Measurements from ENCODE around the gene SLC38A8. TPM values are rescaled to one million over a fixed set of nuclear protein-coding genes. Genes with fewer than 3 reads are reported as not detected.

Gene SLC38A8
- total and polyA plus RNA-seq, 3 donors from 2014 or later, result 0.33 to 0.43 (median 0.39) TPM

GRCh38 chr16:84087466-84088151 lies 45.0 kb upstream of the SLC38A8 start:
- 81 to 87% methylated on average over 11 of the region's 11 CpGs for WGBS, 2 donors
- no peak overlapping the region for H3K27ac ChIP-seq
- DNase-seq, result no peak
- H3K4me1 ChIP-seq, result peaks cover 21% of the 10 kb centered on the region
- intact Hi-C loops (cut with DNase I; ENCODE audit: low total_unique reads), result loop anchor here (2.0 kb wide), 1 partner anchor 29 kb away; the partner anchor contains the start of gene MBTPS1
- no peaks in the 10 kb centered on the region for H3K27me3 ChIP-seq
- no peaks in the 10 kb centered on the region for H3K36me3 ChIP-seq (ENCODE audit: low read depth, missing control alignments)
- H3K9me3 ChIP-seq, result no peaks in the 10 kb centered on the region
- H3K4me3 ChIP-seq, result no peak overlapping the region
- TF ChIP-seq CTCF (IDR thresholded peaks at IDR 0.05), result no peak

GRCh38 chr16:84087001-84087400 lies 44.4 kb upstream of the SLC38A8 start:
- DNase-seq, result no peak
- intact Hi-C loops (cut with DNase I; ENCODE audit: low total_unique reads), result loop anchor here (2.0 kb wide), 1 partner anchor 30 kb away; the partner anchor contains the start of gene MBTPS1
- Histone ChIP-seq H3K27me3 (no peaks in the 10 kb centered on the region), H3K27ac (peak overlapping the region in 1 of 2 donors; percentile 64), H3K4me3 (no peak overlapping the region), H3K4me1 (peaks cover 21% of the 10 kb centered on the region), H3K9me3 (no peaks in the 10 kb centered on the region), H3K36me3 (ENCODE audit: low read depth, missing control alignments) (no peaks in the 10 kb centered on the region)
- no peak for TF ChIP-seq POLR2A (IDR thresholded peaks at IDR 0.05)
- no peak for TF ChIP-seq CTCF (IDR thresholded peaks at IDR 0.05)
- WGBS, 2 donors, result 81 to 82% methylated on average over 12 of the region's 12 CpGs

- no peak for TF ChIP-seq CTCF (IDR thresholded peaks at IDR 0.05)
- TF ChIP-seq POLR2A (IDR thresholded peaks at IDR 0.05), result no peak
- Histone ChIP-seq H3K27me3 (no peaks in the 10 kb centered on the region), H3K4me3 (no peak overlapping the region), H3K4me1 (peaks cover 28% of the 10 kb centered on the region), H3K27ac (peak overlapping the region; percentile 3 to 25), H3K9me3 (no peaks in the 10 kb centered on the region), H3K36me3 (ENCODE audit: low read depth, missing control alignments) (no peaks in the 10 kb centered on the region)
- intact Hi-C loops (cut with DNase I; ENCODE audit: low total_unique reads), result loop anchor here (2.0 kb wide), 1 partner anchor 30 kb away; the partner anchor contains the start of gene MBTPS1
- WGBS, 2 donors, result 44 to 69% methylated on average over 11 of the region's 11 CpGs
- DNase-seq, result peak; percentile 84
Measured at GRCh38 chr16:84086341-84086740, 43.7 kb upstream of the SLC38A8 start.

- no peaks in the 10 kb centered on the region for H3K36me3 ChIP-seq (ENCODE audit: low read depth, missing control alignments)
- no peaks in the 10 kb centered on the region for H3K9me3 ChIP-seq
- intact Hi-C loops (cut with DNase I; ENCODE audit: low total_unique reads), result loop anchor here (2.0 kb wide), 1 partner anchor 31 kb away; the partner anchor contains the start of gene MBTPS1
- no peak for DNase-seq
- TF ChIP-seq POLR2A (IDR thresholded peaks at IDR 0.05), result no peak
- no peak for TF ChIP-seq CTCF (IDR thresholded peaks at IDR 0.05)
- no peak overlapping the region for H3K4me3 ChIP-seq
- no peaks in the 10 kb centered on the region for H3K27me3 ChIP-seq
- WGBS, 2 donors, result 32 to 43% methylated on average over 6 of the region's 6 CpGs
- H3K4me1 ChIP-seq, result peaks cover 33% of the 10 kb centered on the region
- peak overlapping the region in 1 of 2 donors; percentile 3 for H3K27ac ChIP-seq
Measured at GRCh38 chr16:84085773-84086172, 43.2 kb upstream of the SLC38A8 start.

GRCh38 chr16:84085271-84085667 lies 42.7 kb upstream of the SLC38A8 start:
- peaks cover 36% of the 10 kb centered on the region for H3K4me1 ChIP-seq
- peak overlapping the region in 1 of 2 donors; percentile 3 for H3K27ac ChIP-seq
- intact Hi-C loops (cut with DNase I; ENCODE audit: low total_unique reads), result no loop called here
- TF ChIP-seq CTCF (IDR thresholded peaks at IDR 0.05), result no peak
- no peak for TF ChIP-seq POLR2A (IDR thresholded peaks at IDR 0.05)
- 74 to 78% methylated on average over 8 of the region's 8 CpGs for WGBS, 2 donors
- DNase-seq, result no peak
- H3K4me3 ChIP-seq, result no peak overlapping the region
- no peaks in the 10 kb centered on the region for H3K27me3 ChIP-seq
- H3K36me3 ChIP-seq (ENCODE audit: low read depth, missing control alignments), result no peaks in the 10 kb centered on the region
- H3K9me3 ChIP-seq, result no peaks in the 10 kb centered on the region
